Hippocampal formation (tissue), 2 donors: ENCODE measurements around the gene DOCK10.
A peak's percentile ranks its signal among the peaks of the same experiment; 100 is the strongest.

ENCODE experiments used
- DNase-seq, 2 donors: peaks; one replicate each; lab custom pipeline; 2025; lab: John Stamatoyannopoulos, UW

The DOCK10 gene

DNA sequence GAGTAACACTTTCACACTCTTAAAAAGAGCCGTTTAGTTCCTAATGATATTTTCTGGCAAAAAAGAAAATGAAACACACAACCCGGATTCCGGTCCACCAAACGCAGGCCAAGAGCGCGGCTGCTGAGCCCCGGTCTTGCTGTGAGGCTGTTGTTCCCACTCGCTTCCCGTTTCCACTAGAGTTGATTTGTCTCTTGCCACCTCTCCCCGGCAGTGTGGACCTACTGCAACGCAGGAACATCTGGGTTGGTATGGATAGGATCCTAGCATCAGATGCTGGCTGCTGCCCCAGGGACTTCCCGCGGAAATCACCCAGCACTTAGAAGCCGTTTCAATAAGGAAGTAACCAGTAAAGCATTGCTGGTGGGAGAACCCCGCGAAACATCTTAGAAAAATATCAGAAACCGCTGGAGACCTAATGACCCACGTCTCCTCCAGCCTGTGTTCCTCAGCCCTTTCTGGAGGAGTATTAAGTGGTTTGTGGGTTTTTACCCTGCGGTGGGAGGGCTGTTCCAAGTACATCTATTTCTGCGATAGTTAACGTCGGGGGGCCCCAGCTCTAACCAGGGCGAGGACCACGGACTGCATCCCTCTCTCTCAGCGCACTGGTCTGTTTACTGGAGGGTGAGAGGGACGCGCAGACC lies 939 bp downstream of the DOCK10 start:
- peak; percentile 73 for DNase-seq

DNA sequence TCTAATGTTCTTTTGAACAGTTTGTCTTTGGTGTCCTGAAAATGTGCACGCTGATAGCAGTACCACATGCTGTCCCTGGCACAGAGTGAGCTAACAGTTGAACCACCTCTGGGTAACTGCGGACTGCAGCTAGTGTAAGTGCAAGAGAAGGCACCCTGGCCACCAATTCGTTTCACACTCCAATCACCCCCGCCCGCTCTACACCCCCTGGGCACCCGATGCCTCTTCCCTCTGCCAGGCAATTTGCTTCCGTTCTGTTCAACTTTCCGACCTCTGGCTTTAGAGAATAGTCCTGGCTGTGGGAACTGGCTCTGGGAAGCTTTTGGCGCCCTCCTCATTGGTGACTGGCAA lies 1.4 kb downstream of the DOCK10 start:
- DNase-seq, result peak; percentile 73

DNA sequence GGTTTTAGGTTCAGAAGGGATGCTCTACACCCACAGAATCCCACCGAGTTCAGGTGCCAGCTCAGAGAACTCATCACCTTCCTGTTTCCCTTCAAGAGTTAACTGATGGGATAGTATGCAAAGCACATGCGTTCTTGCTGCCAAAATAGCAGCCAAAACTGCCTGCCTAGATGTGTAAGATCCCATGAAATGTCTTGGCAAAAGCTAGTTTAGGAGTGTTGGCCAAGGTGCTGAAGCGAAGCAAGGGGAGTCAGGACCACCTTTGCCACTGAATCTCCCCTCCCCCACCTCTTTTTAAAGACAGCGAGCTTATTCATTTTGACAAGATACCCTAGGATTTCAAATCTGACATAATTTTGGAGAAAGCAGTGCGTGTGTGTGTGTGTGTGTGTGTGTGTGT lies 2.1 kb downstream of the DOCK10 start:
- no peak for DNase-seq

DNA sequence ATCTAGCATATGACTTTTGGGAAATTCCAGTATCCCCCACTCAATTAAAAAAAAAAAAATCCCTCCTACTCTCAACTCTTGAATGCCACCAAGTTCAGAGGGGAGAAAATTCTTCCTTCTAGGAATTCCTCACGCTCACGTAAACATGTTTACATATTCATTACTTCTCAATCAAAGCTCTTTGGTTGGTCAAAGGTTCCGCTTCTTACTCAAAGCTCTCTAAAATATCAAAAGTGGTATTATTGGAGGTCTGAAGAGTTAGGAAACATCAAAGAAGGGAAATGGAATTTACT lies 4.1 kb downstream of the DOCK10 start:
- no peak for DNase-seq

DNA sequence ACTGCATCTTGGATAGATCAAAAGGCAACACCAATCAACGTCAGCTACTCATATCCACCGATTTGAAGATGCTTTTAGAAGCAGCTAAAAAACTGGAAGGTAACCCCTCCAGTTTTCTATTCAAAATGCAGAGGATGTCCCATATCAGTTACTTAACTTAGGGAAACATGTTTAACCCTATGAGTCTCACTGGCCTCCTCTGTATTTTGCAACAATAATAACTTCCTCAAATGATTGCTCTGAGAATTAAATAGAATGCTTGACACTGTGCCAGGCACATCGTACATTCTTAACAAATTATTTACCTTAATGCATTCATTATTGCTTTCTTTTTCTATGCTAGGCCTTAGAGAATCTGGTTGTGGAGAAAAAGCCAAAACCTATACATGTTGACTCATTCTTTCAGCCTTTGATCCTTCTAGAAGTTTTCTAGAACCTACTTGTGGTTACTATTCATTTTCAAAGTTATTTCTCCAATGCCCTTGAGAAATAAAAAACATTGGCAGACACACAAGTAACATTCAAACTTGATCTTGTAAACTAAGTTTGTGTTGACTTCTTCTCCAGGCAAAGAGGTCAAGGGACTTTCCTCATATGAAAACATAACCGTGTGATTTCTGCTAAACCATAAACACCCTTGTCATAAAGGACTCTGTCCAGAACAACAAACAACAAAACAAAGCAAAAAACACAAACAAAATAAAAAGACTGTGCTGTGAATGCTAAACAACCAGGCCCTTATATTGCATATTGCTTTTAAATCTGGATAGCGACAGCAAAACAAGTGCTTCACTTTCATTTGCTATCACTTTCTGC lies 4.6 kb downstream of the DOCK10 start:
- DNase-seq, result no peak

DNA sequence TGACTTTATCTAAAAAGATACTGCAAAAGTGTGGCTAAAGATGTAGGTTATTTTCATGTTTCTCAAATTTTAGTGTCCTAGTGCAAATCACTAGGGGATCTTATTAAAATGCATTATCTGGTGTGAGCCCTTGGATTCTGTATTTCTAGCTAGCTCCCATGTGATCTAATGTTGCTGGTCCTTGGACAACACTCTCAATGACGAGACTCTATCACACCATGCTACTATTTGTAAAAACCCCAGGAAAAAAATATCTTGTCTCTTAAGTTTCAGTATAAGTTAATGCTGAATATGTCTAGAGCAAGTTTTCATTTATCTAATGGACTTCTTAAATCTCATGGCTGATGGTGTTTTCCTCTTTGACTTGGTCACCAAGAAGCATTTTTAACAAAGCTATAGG lies 5.8 kb downstream of the DOCK10 start:
- no peak for DNase-seq

DNA sequence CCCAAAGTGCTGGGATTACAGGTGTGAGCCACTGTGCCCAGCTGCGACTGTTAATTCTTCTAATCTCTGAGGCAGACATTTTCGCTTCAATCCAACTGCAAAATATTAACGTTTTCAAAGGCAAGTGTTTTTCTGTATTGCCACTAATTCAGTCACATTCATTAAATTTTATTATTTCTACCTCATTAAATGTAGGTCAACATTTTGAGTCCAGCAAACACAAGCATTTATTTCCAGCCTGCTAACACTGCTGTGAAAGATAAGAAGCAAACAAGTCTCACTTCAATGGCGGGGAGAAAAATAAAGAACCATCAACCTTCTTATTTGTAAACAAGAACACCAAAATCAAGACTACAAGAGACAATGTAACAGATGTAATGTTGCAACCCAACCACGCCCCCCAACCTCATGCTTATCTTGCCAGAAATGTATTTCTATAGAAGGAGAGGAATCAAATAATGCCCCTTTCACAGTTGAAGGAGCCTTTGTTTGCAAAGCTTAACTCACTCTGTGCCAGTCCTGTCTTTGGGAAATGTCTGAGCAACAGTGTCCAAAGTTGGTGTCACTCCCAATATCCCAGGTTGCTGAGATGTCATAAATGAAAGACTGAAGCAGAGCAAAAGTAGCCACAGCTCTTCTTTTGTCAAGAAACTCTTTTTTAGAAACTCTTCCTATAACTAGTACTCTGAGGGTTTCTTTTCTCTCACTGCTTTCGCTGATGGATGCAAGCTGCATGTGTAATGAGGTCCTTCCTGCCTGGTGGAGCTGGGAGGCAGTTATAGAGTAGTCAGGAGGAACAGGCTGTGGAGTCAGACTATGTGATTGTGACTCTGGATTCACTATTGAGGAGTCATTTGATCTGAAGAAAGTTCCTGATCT lies 8.6 kb downstream of the DOCK10 start:
- DNase-seq, result peak; percentile 54 to 69

DNA sequence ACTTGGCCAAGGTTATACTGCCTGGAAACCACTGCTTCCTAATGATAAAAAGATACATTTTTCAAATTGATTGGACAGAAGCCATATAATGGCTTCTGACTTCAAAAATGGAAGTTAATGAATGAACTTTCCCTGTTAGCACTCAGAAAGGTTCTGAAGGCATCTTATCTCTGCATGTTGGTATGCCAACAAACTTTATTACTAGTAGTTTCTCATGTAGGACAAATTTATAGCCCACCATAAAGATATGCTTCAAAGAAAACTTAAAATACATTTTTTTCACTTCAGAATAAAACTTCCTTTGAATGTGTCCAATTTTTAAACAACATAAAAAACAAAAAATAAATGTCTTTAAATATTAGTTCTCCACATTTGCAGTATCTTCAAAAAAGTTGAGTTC lies 10.0 kb downstream of the DOCK10 start:
- no peak for DNase-seq

DNA sequence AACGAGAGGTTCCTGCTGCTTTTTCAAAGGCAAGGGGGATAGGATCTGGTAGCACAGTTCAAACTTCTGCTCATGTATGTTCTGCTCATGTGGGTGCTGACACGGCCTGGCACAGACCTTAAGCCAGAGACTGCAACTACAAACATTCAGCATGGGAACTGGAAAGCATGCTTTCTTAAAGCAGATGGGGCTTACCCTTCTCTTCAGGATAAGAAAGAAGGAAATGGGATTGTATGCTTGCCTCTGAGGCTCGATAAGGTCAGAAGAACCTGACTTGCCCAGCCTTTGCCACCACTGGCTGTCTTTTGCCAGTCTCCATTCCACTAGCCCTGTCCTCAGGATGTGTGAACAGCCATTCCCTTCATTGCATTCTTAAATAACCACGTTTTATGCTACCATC lies 10.7 kb downstream of the DOCK10 start:
- DNase-seq, result no peak

DNA sequence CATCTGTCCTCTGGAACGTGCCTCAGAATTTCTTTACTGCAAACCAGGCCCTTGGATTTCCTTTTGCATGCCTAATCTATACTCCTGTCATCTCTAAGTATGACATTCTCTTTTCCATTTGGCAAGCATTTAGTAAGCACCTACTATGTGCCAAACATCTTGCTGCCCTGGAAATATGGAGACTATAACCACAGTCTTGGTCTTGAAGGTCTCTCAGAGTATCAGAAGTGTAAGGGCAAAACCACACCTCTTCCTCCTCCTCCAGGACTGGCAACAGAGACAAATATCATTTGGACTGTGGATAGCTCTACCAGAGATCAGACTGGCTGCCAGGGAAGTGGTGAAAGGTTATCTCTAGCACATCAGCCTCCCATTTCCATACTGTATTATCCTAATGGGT lies 11.4 kb downstream of the DOCK10 start:
- no peak for DNase-seq

DNA sequence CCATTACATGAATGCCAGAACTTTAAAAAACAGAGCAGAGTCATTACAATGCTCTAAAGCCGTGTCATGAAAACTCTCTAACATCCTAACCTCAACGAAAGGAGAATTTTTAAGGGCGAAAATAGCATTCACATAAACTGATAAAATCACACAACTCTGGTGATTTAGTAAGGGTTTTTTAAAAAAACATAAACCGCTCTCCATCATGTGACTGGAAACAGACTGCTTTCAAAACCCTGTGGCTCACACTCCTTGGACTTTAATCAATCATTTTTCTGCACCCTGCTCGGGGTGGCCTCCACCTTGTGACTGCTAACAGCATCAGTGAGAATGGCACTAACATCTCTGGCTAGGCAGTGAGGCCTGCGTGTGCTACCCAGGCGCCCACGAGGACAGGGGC lies 12.1 kb downstream of the DOCK10 start:
- DNase-seq, result no peak

DNA sequence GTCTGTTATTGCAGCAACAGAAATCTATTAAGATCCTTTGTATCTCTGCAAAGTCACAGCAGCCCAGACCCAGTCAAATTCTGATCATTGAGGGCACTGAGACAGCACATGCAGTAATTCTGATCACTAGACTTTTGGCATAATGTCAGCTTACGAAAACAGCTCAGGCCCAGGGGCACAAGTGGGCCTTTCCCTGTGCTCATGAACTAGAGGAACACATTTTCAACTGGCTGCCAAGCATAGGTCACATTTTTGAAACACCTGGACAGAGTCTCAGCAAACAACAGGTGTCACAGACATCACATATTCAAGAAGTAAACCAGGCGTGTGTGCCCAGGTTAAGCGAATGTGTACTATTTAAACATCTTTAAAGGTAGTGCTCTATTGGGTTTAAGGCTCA lies 13.7 kb downstream of the DOCK10 start:
- DNase-seq, result no peak

DNA sequence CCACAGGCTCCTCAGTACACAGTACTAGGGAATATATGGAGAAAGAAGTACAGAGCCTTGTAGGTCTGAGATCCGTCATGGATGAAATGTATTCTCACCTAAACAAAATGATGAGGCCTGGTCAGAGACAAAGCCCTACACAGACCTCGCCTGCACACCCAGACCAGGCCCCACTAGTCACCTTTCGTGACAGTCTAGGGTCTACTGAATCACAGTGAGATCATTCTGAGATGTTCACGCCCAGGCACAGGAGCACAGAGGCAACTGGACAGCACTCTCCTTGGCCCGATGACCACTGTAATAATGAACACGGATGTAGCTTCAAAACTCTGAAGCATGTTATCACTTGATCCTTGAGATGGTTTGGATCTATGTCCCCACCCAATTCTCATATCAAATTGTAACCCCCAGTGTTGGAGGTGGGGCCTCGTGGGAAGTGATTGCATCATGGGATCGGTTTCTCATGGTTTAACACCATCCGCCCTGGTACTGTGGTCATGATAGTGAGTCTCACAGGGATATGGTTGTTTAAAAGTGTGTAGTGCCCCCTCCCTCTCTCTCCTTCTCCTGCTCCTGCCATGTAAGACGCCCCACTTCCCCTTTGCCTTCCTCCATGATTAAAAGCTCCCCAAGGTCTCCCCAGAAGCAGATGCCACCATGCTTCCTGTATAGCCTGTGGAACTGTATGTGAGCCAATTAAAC lies 15.1 kb downstream of the DOCK10 start:
- DNase-seq, result no peak

DNA sequence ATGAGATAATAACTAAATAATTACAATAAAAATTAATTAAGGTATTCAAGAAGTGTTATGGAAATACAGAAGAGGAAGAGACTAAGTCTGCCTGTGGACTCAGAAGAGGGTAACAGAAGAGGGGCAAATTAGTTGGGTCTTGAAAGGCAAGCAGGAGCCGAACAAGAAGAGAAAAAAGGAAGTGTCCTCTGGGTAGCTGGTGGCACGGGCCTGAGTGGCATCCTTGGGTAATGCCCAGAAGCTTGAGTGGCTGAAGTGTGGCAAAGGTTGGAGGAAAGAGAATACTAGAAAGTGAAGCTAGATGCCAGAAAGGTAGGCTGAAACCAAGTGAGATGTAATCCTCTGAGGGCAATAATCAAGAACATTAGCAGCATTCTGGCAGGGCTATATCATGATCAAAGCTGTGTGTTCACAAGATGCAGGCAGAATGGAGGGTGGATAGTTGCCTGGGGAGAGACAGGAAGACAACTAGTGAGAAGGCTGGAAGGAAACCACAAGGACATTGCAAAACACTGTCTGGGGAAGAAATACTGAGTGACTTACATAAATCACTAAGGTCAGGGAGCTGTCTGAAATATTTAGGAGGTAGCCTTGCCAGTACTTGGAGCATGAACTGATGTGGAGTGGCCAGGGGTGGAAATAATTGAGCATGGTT lies 16.2 kb downstream of the DOCK10 start:
- peak in 1 of 2 donors; percentile 24 for DNase-seq

DNA sequence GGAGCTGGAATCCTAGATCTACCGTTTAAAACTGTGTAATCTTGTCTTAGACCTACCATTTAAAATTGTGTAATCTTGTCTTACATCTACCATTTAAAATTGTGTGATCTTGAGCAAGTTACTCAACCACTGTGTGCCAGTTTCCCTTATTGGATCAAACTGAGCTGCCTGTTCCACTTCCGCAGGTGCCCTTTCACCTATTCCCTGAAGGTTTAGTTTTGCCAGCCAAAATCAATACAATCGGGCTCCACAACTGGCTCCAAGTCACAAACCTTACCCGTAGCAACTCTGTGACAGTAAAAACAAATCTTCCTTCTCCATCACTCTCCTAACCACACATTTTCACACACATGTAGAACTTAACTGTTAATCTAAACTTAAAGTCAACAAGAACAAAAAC lies 20.1 kb downstream of the DOCK10 start:
- DNase-seq, result no peak

DNA sequence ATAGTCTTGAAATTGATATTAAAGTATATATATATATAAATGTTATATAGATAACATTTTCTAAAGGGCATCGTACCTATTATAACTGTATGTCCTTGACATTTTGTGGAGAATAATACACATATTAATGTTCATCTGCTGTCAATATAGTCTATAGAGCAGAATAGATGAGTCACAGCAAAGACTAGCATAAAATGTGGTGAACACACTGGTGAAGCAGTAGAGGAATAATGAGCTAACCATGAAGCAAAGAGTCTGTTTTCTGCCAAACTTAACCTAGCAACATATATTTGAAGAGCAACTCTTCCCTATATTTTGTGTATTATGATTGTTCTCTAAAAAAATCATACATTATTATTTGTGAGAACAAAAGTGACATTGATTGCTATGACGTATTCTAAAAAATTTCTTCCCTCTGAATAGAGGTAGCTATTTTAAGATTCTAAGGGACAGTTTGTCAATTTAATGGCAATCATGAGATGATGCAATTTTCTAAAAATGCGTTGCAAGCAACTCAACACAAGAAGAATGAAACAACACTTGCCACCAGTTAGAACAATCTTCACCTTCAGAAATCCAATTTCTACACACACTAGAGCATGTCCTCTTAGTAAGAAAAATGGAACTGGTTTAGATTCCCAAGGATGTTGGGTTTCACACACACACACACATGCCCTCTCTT lies 22.0 kb downstream of the DOCK10 start:
- DNase-seq, result no peak

DNA sequence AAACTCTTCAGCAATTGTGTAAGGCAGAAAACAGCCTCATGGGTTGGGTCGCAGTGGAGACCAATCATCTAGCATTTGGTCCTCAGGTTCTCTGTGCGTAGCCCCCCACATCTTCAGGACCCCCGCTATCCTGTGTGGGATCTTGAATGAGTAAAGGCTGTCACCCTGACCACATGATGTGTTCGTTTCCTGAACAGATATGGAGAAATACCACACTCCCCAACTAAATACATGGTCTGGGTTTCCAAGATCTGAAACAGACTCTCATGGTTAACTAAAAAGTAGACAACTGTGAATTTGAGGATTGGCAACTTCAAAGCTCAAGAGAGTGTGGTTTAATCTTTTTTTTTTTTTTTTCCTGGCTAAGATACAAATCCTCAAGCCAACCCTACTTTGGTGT lies 23.2 kb downstream of the DOCK10 start:
- DNase-seq, result no peak

DNA sequence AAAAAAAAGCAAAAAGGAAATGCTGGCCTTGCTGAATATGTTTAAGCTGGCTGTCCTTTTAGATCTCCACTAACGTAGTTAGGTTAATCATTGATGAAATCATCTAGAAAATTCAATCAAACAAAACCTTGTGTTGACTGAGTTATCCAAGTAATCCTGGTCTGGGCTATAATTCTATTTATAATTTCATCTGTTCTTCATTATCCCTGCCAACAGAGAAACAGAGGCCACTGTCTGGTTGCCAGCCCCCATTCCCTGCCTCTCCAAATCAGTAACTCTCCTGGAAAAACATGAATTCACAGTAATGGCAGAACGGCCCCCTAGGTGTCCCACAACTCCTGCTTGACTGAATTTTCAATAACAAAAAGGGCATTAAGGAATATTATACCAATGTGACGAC lies 24.6 kb downstream of the DOCK10 start:
- DNase-seq, result no peak

DNA sequence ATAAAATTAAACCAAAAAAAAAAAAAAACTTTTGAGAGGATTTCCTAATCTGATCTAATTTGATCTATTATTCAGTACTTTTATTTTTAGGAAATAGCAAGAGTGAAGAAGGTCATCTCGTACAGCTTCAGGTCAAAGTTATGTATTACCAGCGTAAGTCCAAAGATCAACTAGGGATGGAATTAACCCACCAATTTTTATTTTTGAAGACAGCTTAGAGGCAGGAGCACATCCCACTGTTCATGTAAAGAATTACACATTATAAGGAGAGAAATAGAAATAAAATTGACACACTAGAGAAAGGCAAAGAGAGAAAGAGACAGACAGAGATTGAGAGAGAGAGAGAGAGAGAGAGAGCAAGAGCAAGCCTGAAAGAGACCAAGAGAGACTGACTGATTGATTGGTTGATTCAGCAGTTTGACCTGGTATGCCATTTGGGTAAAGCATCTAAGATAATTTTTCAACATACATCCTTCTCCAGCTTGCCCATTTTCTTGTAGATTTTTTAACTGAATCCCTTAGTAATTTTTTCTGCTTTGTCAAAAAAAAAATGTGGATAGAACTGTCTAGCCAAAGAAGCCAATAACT lies 25.1 kb downstream of the DOCK10 start:
- no peak for DNase-seq

DNA sequence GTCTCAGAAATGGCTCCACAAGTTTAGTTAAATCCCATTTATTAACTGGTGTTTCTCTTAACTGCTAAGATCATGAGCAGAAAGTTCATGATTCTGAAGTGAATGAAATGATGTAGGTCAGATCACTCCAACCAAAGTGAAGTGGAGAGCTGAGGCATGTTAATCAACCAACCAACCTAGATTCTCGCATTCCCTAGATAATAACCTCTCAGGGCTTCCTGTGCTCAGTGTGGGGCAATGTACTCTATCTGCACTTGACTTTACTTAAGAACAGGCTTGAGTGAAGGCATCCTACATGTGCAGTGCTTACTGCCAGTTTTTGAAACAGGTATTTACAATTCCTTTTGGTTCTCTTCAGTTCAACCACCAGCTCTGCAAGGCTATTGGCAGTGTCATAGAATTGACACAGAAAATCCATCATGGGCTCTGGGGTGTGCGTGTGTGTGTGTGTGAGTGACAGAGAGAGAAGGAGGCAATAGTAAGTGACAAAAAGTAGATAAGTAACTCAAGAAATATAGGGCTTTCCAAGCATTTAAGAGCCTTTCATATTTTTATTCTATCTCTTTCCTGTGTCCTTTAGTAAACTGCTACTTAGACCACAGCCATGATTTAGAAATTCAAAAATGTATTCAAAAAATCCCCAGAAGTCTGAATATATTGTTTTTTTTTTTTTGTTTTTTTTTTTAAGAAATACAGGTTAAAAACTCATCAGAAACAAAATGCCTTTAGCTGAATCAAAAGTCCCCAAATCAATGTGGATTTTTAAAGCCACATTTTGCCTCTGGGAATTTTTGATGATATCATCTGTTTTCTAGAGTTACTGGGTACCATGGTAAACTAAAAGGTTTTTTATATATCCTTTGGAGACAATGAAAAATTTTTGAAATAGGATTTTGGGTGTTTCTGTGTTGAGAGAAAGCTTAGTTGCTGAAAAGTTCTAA lies 28.6 kb downstream of the DOCK10 start:
- DNase-seq, result no peak
